ENCODE measurements around the gene HAX1.

The HAX1 gene

DNA sequence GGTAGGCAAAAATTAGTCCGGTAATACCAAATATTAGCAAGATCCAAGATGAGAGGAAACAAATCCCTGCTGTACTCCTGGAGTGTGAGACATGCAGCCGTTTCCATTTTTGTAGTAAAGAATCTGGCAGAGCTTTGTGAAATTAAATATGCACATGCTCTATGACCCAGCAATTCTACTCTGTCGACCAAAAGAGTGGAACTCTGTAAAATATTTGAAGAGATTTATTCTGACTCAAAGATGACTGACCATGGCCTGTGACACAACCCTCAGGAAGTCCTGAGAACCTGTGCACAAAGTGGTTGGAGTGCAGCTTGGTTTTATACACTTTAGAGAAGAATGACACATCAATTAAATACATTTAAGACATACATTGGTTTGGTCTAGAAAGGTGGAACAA is 16.2 kb downstream of the HAX1 start:
- Histone ChIP-seq H4K20me1 (ENCODE audit: low read depth, low read length) (no peaks in the 10 kb centered on the region), H3K27me3 (ENCODE audit: low read length) (no peaks in the 10 kb centered on the region), H2AFZ (ENCODE audit: low read depth, low read length, severe bottlenecking) (no peak overlapping the region), H3K9ac (ENCODE audit: low read length) (no peak overlapping the region), H3K9me2 (replicated peaks; ENCODE audit: insufficient read depth, low read length) (no peaks in the 10 kb centered on the region), H3K27ac (ENCODE audit: low read depth, low read length) (no peak overlapping the region), H3K9me3 (ENCODE audit: insufficient read depth, low read length) (no peaks in the 10 kb centered on the region), H3F3A (ENCODE audit: insufficient read depth) (no peaks in the 10 kb centered on the region), H3K36me3 (ENCODE audit: low read length) (no peaks in the 10 kb centered on the region), H3K79me2 (ENCODE audit: insufficient read depth, low read length) (no peaks in the 10 kb centered on the region), H3K4me3 (ENCODE audit: insufficient read depth, low read length, poor library complexity, severe bottlenecking) (no peak overlapping the region), H3K4me2 (ENCODE audit: low read depth, low read length, poor library complexity, severe bottlenecking) (no peak overlapping the region)
- TF ChIP-seq EZH2phosphoT487 (conservative IDR thresholded peaks at IDR 0.05; ENCODE audit: low read length) (no peak), CTCF (IDR thresholded peaks at IDR 0.05; ENCODE audit: insufficient read depth, low read length, poor library complexity, severe bottlenecking) (no peak)

DNA sequence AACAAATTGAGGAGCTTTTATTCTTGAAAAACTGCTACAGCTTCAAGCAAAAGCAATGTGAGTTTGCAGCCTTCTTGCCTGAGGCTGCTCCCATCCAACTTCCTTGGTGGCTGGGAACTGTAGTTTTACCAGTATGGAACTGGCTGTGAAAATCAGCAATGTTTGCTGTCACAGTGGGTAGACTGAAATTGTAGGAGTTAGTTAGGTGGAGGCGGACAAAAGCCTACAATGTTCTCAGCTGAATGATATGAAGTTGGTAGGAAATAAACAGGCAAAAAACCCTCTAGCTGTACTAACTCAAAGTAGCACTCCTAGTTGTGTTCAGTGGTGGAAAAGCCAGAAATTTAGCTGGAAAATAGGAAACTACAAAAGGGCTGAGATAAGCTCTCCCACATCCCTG is 18.5 kb downstream of the HAX1 start:
- Histone ChIP-seq H3K4me2 (ENCODE audit: low read depth, low read length, poor library complexity, severe bottlenecking) (no peak overlapping the region), H3K9me3 (ENCODE audit: insufficient read depth, low read length) (peaks cover 5% of the 10 kb centered on the region; the same call in 1 of the 2 replicates), H3K36me3 (ENCODE audit: low read length) (no peaks in the 10 kb centered on the region), H3K9ac (ENCODE audit: low read length) (no peak overlapping the region), H4K20me1 (ENCODE audit: low read depth, low read length) (no peaks in the 10 kb centered on the region), H3F3A (ENCODE audit: insufficient read depth) (no peaks in the 10 kb centered on the region), H2AFZ (ENCODE audit: low read depth, low read length, severe bottlenecking) (no peak overlapping the region), H3K79me2 (ENCODE audit: insufficient read depth, low read length) (no peaks in the 10 kb centered on the region), H3K27me3 (ENCODE audit: low read length) (no peaks in the 10 kb centered on the region), H3K4me3 (ENCODE audit: insufficient read depth, low read length, poor library complexity, severe bottlenecking) (no peak overlapping the region), H3K9me2 (replicated peaks; ENCODE audit: insufficient read depth, low read length) (no peaks in the 10 kb centered on the region), H3K27ac (ENCODE audit: low read depth, low read length) (no peak overlapping the region)
- no peak for TF ChIP-seq EZH2phosphoT487 (conservative IDR thresholded peaks at IDR 0.05; ENCODE audit: low read length)
- no peak for TF ChIP-seq CTCF (IDR thresholded peaks at IDR 0.05; ENCODE audit: insufficient read depth, low read length, poor library complexity, severe bottlenecking)

DNA sequence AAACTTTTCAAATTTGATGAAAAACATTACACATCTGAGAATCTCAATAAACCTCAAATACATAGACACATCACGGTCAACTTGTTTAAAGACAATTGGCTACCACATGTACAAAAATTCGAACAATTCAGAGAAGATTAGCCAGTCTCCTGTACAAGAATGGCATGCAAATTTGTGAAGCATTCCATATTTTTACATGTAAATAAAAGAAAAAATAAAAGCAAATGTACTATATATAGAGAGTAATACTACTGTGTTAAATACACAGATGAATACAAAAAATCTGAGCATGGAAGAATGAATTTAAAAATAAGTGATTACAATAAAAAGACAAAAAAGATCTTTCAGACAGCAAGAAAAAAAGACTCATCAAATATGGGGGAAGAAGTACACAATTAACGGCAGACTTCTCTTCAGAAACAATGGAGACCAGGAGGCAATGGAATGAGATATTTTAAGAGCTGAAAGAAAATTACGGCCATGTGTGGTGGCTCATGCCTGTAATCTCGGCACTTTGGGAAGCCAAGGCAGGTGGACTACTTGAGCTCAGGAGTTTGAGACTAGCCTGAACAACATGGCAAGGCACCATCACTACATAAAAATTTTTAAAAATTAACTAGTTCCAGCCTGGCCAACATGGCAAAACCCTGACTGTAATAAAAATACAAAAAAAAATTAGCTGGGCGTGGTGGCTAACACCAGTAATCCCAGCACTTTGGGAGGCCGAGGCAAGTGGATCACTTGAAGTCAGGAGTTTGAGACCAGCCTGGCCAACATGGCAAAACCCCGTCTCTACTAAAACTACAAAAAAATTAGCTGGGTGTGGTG is 23.2 kb downstream of the HAX1 start:
- H4K20me1 ChIP-seq (ENCODE audit: low read depth, low read length) = no peaks in the 10 kb centered on the region
- no peaks in the 10 kb centered on the region for H3K27me3 ChIP-seq (ENCODE audit: low read length)
- H3K36me3 ChIP-seq (ENCODE audit: low read length) = no peaks in the 10 kb centered on the region
- no peaks in the 10 kb centered on the region for H3F3A ChIP-seq (ENCODE audit: insufficient read depth)
- H3K27ac ChIP-seq (ENCODE audit: low read depth, low read length) = no peak overlapping the region
- H3K4me3 ChIP-seq (ENCODE audit: insufficient read depth, low read length, poor library complexity, severe bottlenecking) = no peak overlapping the region
- peaks cover 5% of the 10 kb centered on the region; the same call in 1 of the 2 replicates for H3K9me3 ChIP-seq (ENCODE audit: insufficient read depth, low read length)
- H3K79me2 ChIP-seq (ENCODE audit: insufficient read depth, low read length) = no peaks in the 10 kb centered on the region
- no peaks in the 10 kb centered on the region for H3K9me2 ChIP-seq (replicated peaks; ENCODE audit: insufficient read depth, low read length)
- H3K4me2 ChIP-seq (ENCODE audit: low read depth, low read length, poor library complexity, severe bottlenecking) = no peak overlapping the region
- no peak overlapping the region for H3K9ac ChIP-seq (ENCODE audit: low read length)
- TF ChIP-seq CTCF (IDR thresholded peaks at IDR 0.05; ENCODE audit: insufficient read depth, low read length, poor library complexity, severe bottlenecking) (no peak), EZH2phosphoT487 (conservative IDR thresholded peaks at IDR 0.05; ENCODE audit: low read length) (no peak)
- H2AFZ ChIP-seq (ENCODE audit: low read depth, low read length, severe bottlenecking) = no peak overlapping the region
